Lung (tissue), 12 donors: Measurements from ENCODE around the gene KRTAP3-3. TPM values are rescaled to one million over a fixed set of nuclear protein-coding genes. Genes with fewer than 3 reads are reported as not detected.

Source experiments
- ATAC-seq: fragments of 200-7000 bp; cut with Tn5 transposase; one replicate; pipeline ENCODE4 v1.9.1; 2020; ENCODE audit warnings: moderate number of reproducible peaks; ENCODE audit not compliant: insufficient read depth, low FRiP score
- DNase-seq, 3 donors: peaks; one replicate each; pipeline ENCODE4 v3.0.0-alpha.2; 2013 to 2017
- H3K27ac ChIP-seq, 2 donors: one replicate each; pipeline ENCODE4 v1.5.1; 2013; ENCODE audit warnings: mild to moderate bottlenecking in 2 of 2, moderate library complexity in 2 of 2, control low read depth in 1 of 2, inconsistent platforms in 1 of 2, low read depth in 1 of 2, low read length in 1 of 2
- H3K27me3 ChIP-seq, 3 donors: one replicate each; pipeline ENCODE4 v1.5.1; 2013; ENCODE audit warnings: low read length in 2 of 3; ENCODE audit not compliant: control insufficient read depth in 3 of 3, insufficient read depth in 3 of 3
- H3K36me3 ChIP-seq, 4 donors: one replicate each; pipeline ENCODE4 v1.5.1; 2013; ENCODE audit warnings: low read length in 4 of 4, mild to moderate bottlenecking in 1 of 4, moderate library complexity in 1 of 4; ENCODE audit not compliant: control insufficient read depth in 4 of 4, insufficient read depth in 4 of 4
- H3K4me1 ChIP-seq, 5 donors: one replicate each; pipeline ENCODE4 v1.5.1; 2013; ENCODE audit warnings: low read length in 5 of 5, mild to moderate bottlenecking in 2 of 5, moderate library complexity in 1 of 5; ENCODE audit not compliant: control insufficient read depth in 5 of 5, insufficient read depth in 5 of 5
- H3K4me3 ChIP-seq: one replicate; pipeline ENCODE4 v1.5.1; 2013; ENCODE audit warnings: mild to moderate bottlenecking, control low read depth, moderate library complexity
- H3K9ac ChIP-seq, 2 donors: one replicate each; pipeline ENCODE4 v1.5.1; 2013; ENCODE audit warnings: low read length in 2 of 2, control low read depth in 1 of 2; ENCODE audit not compliant: insufficient read depth in 1 of 2
- H3K9me3 ChIP-seq, 4 donors: one replicate each; pipeline ENCODE4 v1.5.1; 2013; ENCODE audit warnings: low read length in 3 of 4, mild to moderate bottlenecking in 1 of 4, moderate library complexity in 1 of 4; ENCODE audit not compliant: control insufficient read depth in 4 of 4, insufficient read depth in 3 of 4
- CTCF ChIP-seq: IDR thresholded peaks from 2 replicates; pipeline ENCODE4 v1.5.1; 2012; ENCODE audit warnings: mild to moderate bottlenecking; ENCODE audit errors: control extremely low read depth, extremely low read depth
- WGBS, 2 donors: extraction: QIAGEN DNeasy Blood & Tissue Kit; methylation state at CpG; one replicate each; pipeline ENCODE4 v1.1.7; 2013; 5-methylcytosine and 5-hydroxymethylcytosine counted together
- polyA plus RNA-seq, 2 donors: library from polyadenylated mRNA; stranded (reverse); fragments of 200-250 nt; gene quantifications; one replicate each; pipeline ENCODE4 v1.2.1, GENCODE V29; 2013
- total RNA-seq, 2 donors: library from RNA; depleted of rRNA in 1 of 2; stranded (reverse); fragments of >200 nt in 1 of 2; gene quantifications; one replicate each; pipeline ENCODE4 v1.2.1, GENCODE V29; 2014 to 2021
- donor health status: control.
- donor health status: control.
- donor health status: Bipolar disorder and iron deficiency.
- donor health status: healthy.
- donor health status: DM: yes; HTN: yes; CAD: no.

KRTAP3-3 gene
- total and polyA plus RNA-seq, 4 donors, result not detected

- H3K4me3 ChIP-seq, result no peak within 1 kb of the TSS
- 84 to 94% methylated on average over 12 of the region's 12 CpGs for WGBS, 2 donors
- no peak for DNase-seq
- H3K27ac ChIP-seq, result no peak within 1 kb of the TSS
- H3K27me3 ChIP-seq, result no peaks in the 10 kb centered on the region
- ATAC-seq, result no peak
- TF ChIP-seq CTCF, result no peak
- H3K9ac ChIP-seq, result no peak within 1 kb of the TSS
- no peaks in the 10 kb centered on the region for H3K9me3 ChIP-seq
- no peaks in the 10 kb centered on the region for H3K4me1 ChIP-seq
- no peaks in the 10 kb centered on the region for H3K36me3 ChIP-seq
These were observed 35.8 kb upstream of the KRTAP3-3 start, which contains the start of gene KRTAP1-4 for GRCh38 chr17:41029633-41030245. TSS of gene KRTAP1-4 (minus strand) at chr17:41030195. CDS start at chr17:41030078, 117 bp downstream.

- TF ChIP-seq CTCF, result no peak
- DNase-seq, result no peak
- no peaks in the 10 kb centered on the region for H3K27me3 ChIP-seq
- H3K36me3 ChIP-seq, result no peaks in the 10 kb centered on the region
- 77 to 85% methylated on average over 9 of the region's 9 CpGs for WGBS, 2 donors
- ATAC-seq, result no peak
- no peak within 1 kb of the TSS for H3K9ac ChIP-seq
- H3K27ac ChIP-seq, result no peak within 1 kb of the TSS
- H3K4me3 ChIP-seq, result no peak within 1 kb of the TSS
- H3K9me3 ChIP-seq, result peaks cover 0 to 4% (median 0%) of the 10 kb centered on the region in 4 donors
- no peaks in the 10 kb centered on the region for H3K4me1 ChIP-seq
These were observed 32.9 kb upstream of the KRTAP3-3 start, which contains the start of gene KRTAP1-5 for GRCh38 chr17:41026715-41027471. TSS of gene KRTAP1-5 (minus strand) at chr17:41027208. CDS start at chr17:41027155, 53 bp downstream.

- ATAC-seq (no peak), DNase-seq (no peak)
- Histone ChIP-seq H3K9ac (no peak overlapping the region), H3K36me3 (no peaks in the 10 kb centered on the region), H3K4me1 (no peaks in the 10 kb centered on the region), H3K9me3 (peaks cover 0 to 4% (median 0%) of the 10 kb centered on the region in 4 donors), H3K27me3 (no peaks in the 10 kb centered on the region), H3K4me3 (no peak overlapping the region), H3K27ac (no peak overlapping the region)
- WGBS, 2 donors, result 70 to 82% methylated on average over 3 of the region's 3 CpGs
- TF ChIP-seq CTCF, result no peak
These were observed 30.7 kb upstream of the KRTAP3-3 start for GRCh38 chr17:41024697-41025096.
